Activated CD4-positive, CD25-positive, alpha-beta regulatory T cell treated with anti-CD3 and anti-CD28 coated beads, Interleukin-2, amount 50 U/mL, for 24 hours (primary cell): ENCODE data around the gene VASN.

Experiments used
- ATAC-seq, 2 donors: fragments of 150-1000 bp; cut with Tn5 transposase; one replicate each; pipeline ENCODE4 v1.10.0; 2021; ENCODE audit warnings: mild to moderate bottlenecking in 1 of 2, moderate library complexity in 1 of 2

The VASN gene

DNA sequence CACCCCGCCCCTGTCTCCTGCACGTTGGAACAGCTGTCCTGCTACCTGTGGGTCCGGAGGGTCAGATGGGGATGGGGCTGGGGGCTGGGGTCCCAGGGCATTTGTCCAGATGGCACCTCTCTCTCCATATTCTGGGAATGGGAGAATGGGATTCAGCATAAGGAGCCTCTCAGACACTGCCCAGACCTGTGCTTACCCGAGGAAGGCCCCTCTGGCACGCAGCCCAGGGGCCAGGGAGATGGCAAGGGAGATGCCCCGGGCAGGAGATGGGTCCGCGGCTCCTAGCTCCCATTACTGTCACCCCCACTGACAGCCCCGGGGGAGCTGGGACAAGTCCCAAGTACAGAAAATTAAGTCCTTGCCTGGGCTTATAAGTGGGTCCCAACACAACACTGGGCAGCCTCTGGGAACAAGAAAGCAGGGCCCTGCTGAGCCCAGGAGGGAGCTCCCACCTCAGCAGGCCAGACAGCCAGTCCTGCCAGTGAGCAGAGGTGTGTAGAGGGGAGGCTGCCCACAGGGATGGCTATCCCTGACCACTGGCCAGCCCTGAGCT, 1.8 kb downstream of the VASN start:
- ATAC-seq = no peak

DNA sequence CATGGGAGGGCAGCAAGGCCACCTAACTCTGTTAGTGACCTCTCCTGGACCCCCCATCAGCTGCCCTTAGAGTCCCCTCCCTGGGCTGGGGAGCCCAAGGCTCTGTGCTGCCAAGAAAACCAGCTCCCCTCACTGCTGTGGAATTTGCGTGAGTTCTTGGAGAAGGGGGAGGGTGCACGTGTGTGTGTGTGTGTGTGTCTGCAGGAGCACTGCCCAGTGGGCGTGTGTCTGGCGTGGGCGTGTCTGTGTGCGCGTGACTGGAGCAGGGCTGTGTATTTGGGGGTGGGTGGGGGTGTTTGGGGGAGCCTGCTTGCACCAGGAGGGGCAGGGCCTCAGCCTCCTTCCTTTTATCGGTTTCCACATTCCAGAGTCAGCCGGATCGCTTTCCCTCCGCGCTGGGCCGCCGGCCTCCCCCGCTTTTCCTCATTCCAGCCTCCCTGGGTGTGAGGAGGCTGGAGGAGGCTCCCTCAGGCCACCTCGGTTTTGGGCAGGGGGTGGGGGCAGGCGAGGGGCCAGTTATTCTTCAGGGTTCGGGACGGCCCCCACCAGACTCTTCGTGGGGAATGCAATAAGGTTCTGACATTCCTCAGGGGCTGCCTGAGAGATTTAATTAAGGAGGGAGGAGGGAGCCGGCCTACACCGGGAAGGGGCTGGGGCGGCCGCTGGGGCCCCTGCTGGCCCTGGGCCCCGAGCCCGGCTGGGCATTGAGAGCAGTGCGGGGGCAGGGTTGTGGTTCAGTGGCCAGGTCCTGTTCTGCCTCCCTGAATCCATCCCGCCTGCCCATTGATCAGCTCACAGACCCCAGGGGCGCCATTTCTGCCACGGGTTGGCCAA, 2.5 kb downstream of the VASN start:
- no peak for ATAC-seq

DNA sequence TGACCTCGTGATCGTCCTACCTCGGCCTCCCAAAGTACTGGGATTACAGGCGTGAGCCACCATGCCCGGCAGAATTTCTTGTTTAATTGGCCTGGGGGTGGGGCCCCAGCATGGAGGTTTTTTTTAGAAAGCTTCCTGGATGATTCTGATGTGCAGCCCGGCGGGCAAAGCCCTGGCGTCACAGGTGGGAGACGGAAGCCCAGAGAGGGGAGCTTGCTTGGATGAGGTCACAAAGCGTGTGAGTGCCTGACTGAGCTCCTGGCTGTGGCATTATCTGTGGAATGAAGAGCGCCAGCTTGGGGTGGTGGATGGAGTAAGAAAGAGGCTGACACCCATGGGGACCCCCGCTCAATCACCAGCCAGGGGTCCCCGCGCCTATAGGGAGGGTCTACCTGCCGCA, 4.1 kb downstream of the VASN start:
- ATAC-seq = no peak

DNA sequence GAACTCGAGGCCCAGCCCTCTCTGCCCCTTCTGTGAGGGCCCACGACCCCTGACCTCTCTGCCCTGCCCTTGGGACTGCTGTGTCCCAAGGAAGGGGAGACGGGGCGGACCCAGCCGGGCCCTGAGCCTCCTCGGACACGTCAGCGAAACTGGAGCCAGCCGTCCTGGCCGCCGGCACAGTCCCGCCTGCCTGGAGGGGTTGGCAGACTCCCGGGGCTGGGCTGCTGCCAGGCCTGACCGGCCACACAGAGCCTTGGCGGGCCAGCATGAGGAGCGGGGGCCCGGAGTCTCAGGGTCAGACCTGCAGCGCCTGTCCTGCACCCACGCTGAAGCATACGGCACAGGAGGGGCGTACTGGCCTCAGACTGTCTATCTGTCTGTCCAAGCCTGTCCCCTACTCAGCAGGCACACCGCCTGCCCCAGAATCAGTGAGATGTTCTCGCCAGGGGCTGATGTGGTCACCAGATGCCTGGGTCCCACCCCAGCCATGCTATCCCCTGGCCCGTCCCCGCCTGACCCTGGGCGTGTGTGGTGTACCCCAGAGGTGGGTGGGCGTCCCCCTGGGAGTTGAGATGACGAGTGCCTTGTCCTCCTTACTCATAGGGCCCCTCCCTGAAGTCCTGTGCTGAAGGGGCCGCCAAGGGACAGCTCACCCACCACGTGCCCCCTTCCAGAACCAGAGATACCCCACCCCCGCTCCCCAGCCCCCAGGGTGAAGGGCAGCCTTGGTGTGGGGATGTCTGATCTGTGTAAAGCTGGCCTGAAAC, 4.7 kb downstream of the VASN start:
- no peak for ATAC-seq

DNA sequence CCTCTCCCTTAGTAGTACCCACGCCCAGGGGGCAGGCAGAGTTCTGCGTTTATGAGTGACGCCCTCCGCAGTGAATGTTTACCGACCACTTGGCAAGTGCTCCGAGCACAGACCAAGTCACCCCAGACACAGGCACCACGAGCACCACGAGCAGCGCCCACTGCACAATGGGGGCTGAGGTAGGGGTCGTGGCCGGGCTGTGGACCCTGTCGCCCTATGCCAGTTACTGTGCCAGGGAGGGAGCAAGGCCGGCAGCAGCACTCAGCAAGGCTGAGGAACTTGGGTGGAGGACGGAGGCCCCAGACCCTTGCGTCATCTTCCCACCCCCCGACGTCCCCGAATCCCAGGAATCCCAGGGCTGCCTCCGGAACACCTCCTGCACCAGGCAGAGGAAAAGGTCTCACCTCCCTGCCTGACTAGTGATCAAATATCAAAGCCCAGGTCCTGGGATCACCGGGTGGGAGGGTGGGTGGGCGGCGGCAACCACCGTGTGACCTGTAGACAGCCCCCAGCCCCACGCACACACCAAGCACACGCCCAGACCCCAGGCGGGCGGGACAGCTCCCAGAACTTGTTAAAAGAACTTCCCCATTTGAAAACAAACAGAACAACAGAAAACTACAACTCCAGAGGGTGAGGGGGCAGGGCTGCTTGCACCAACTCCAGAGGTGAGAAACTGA, 5.4 kb downstream of the VASN start:
- ATAC-seq = no peak

DNA sequence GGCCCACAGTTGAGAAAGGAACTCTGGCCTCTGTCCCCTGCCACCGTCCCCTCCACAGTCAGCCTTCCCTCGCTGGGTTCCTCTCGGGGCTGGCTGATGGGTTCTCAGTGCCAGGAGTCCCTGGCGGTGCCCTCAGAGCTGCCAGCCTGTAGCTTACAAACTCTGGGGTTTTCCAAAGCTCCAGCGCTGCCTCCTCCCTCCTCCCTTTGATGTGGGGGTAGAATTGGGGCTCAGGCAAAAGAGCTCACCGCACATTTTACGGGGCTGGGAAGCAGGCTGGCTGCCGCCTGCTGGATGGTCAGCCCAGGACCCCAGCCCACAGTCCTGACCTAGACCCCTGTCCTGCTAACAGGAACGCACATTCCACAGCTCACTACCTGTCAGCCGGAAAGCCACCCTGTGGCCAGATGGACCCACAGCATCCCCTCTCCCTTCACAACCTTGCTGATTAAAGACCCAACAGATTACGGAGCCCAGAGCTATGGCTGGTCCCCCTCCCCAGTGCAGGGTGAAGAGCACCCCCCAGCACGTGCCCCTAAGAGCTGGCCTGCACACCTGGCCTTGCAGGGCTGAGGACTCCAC, 6.0 kb downstream of the VASN start:
- ATAC-seq = no peak

DNA sequence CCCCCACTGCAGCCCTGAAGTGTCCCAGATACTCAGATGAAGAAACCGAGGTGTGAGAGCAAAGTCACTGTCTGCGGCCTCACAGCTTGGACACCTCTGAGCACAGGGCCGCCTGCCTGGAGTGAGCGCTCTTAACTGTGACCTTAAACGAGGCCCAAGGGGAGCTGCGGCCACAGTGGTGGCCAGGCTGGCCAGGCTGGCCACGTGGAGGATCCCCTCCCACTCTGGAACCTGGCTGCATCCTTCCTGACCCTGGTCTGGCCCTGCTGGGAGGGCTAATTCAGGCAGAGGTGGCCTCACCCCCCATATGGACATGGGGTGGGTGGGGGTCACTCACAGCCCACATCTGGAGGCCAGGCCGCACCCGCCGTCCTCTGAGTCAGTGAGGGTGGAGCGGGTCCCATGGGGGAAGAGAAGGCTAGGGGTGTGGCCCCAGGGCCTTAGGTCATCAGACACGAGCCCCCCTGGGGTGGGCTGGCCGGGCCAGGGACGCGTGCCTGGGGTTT, 6.6 kb downstream of the VASN start:
- no peak for ATAC-seq

DNA sequence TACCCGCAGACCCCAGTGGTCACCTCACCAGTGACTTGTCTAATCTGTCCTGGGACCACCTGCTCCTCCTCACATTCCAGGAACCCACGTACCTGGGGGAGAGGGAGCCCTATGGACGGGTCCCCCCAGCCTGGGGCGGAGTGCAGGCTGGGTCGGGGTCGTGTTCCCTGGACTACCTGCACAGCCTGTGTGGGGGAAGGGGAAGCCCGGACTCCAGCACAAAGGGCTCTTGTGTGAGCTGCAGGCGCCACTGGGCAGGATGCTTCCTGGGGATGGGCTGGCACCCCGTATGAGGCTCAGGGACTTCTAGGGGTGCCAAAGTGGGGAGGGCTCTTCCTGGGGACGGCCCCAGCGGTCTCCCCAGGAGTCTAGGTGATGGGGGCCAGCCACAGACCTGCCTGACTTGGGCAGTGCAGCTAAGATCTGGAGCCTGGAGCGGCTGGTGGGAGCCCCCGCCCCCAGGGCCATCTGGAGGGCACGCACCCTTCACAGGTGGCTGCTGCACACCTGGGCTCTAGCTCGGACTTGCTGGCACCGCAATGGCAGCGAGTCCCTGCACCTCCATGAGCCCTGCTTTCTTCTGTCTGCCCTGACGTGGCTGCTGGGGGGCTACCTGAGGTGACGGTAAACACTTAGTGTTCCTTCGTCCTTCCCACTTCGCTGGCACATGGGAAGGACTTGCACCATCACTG, 7.5 kb downstream of the VASN start:
- ATAC-seq = no peak

DNA sequence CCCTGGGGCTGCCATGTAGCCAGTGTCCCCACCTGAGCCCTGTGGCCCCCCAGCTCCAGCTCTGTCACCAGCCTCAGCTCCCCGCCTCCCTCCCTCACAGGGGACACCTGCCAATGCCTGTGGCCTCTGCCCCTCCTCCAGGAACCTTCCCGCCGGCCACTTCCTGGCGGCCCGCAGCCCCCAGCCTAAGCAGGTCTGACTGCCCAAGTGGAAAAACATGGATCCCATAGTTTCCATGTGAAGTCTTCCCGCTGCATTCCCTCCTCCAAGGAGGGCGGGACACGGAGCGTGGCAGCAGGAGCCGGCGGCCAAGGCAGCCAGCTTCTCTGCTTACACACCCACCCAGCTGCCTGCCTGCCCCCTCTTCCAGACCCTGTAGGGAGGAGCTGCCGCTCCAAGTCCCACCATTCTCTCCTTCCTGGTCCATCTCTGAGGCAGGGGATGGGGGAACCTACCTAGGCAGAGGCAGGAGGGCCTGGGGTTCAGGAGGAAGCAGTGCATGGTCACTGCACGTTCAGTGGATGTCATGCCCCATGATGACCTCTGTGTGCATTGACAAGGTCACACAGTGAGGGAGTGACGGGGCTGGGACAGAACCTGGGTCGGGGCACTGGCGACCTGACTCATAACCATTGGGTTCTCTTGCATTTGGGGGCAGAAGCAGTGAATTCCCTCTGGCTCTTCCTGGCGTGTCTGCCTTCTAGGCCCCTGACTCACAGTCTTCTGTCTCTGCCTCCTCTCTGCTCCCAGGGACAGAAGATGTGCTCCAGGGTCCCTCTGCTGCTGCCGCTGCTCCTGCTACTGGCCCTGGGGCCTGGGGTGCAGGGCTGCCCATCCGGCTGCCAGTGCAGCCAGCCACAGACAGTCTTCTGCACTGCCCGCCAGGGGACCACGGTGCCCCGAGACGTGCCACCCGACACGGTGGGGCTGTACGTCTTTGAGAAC, 8.7 kb downstream of the VASN start:
- no peak for ATAC-seq

DNA sequence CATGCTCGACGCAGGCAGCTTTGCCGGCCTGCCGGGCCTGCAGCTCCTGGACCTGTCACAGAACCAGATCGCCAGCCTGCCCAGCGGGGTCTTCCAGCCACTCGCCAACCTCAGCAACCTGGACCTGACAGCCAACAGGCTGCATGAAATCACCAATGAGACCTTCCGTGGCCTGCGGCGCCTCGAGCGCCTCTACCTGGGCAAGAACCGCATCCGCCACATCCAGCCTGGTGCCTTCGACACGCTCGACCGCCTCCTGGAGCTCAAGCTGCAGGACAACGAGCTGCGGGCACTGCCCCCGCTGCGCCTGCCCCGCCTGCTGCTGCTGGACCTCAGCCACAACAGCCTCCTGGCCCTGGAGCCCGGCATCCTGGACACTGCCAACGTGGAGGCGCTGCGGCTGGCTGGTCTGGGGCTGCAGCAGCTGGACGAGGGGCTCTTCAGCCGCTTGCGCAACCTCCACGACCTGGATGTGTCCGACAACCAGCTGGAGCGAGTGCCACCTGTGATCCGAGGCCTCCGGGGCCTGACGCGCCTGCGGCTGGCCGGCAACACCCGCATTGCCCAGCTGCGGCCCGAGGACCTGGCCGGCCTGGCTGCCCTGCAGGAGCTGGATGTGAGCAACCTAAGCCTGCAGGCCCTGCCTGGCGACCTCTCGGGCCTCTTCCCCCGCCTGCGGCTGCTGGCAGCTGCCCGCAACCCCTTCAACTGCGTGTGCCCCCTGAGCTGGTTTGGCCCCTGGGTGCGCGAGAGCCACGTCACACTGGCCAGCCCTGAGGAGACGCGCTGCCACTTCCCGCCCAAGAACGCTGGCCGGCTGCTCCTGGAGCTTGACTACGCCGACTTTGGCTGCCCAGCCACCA, 9.7 kb downstream of the VASN start:
- no peak for ATAC-seq

DNA sequence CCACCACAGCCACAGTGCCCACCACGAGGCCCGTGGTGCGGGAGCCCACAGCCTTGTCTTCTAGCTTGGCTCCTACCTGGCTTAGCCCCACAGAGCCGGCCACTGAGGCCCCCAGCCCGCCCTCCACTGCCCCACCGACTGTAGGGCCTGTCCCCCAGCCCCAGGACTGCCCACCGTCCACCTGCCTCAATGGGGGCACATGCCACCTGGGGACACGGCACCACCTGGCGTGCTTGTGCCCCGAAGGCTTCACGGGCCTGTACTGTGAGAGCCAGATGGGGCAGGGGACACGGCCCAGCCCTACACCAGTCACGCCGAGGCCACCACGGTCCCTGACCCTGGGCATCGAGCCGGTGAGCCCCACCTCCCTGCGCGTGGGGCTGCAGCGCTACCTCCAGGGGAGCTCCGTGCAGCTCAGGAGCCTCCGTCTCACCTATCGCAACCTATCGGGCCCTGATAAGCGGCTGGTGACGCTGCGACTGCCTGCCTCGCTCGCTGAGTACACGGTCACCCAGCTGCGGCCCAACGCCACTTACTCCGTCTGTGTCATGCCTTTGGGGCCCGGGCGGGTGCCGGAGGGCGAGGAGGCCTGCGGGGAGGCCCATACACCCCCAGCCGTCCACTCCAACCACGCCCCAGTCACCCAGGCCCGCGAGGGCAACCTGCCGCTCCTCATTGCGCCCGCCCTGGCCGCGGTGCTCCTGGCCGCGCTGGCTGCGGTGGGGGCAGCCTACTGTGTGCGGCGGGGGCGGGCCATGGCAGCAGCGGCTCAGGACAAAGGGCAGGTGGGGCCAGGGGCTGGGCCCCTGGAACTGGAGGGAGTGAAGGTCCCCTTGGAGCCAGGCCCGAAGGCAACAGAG, 10.5 kb downstream of the VASN start:
- ATAC-seq = no peak

DNA sequence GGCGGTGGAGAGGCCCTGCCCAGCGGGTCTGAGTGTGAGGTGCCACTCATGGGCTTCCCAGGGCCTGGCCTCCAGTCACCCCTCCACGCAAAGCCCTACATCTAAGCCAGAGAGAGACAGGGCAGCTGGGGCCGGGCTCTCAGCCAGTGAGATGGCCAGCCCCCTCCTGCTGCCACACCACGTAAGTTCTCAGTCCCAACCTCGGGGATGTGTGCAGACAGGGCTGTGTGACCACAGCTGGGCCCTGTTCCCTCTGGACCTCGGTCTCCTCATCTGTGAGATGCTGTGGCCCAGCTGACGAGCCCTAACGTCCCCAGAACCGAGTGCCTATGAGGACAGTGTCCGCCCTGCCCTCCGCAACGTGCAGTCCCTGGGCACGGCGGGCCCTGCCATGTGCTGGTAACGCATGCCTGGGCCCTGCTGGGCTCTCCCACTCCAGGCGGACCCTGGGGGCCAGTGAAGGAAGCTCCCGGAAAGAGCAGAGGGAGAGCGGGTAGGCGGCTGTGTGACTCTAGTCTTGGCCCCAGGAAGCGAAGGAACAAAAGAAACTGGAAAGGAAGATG, 11.2 kb downstream of the VASN start:
- ATAC-seq = no peak

DNA sequence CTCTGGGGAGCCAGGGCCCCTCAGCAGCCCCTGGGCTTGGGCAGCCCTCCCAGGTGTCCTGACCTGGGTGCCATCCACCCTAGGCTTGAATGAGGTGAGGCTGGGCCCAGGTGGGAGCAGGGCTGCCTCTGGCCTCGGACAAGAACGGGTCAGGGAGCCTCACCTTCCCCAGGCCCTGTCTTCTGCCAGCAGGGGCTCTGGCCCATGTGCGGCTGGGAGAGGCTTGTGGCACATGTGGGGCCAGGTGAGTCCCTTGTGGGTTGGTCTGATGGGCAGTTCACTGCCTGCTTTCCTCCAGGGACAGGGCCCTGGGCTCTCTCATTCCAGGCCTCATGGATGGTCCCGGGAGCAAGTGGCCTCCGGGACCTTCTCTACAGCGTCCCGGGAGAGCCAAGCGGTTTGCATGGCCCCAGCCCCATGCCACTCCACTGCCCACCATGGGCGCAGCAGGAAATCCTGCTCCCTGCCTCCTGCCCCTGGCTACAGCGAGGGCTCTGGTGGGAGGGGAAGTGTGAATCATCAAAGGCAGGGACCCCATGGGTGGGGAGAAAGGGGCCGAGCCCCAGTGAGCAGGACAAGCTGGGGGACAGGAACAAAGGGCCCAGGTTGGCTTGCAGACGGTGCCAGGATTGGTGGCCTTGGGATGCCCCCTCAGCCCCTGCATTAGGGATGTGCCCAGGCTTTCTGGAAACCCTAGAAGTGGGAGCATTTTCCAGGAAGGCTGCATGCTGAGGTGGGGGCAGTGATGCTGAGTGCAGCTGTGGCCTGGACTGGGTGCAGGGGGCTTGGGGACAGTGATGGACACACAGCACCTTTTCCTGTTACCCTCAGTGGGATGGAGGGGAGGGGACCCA, 12.2 kb downstream of the VASN start:
- no peak for ATAC-seq

DNA sequence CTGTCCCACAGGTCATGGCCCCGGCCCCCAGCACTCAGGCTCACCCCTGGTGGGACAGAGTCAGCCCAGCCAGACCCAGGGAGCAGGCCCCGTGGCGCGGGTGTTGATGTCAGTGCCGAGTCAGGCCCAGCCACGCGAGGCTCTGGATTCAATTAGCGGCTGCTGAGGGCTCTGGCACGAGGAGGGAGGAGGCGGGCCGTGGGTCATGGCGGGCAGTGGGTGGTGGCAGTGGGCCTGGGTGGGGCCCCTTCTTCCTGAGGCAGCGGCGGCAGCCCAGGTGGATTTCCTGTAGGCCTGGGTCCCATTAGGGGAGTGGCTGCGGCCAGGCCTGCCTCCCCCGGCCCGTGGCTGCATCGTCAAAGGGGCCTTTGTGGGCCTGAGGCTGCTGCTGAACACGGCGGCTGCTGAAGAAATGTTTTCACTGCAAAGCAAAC, 12.9 kb downstream of the VASN start:
- no peak for ATAC-seq

DNA sequence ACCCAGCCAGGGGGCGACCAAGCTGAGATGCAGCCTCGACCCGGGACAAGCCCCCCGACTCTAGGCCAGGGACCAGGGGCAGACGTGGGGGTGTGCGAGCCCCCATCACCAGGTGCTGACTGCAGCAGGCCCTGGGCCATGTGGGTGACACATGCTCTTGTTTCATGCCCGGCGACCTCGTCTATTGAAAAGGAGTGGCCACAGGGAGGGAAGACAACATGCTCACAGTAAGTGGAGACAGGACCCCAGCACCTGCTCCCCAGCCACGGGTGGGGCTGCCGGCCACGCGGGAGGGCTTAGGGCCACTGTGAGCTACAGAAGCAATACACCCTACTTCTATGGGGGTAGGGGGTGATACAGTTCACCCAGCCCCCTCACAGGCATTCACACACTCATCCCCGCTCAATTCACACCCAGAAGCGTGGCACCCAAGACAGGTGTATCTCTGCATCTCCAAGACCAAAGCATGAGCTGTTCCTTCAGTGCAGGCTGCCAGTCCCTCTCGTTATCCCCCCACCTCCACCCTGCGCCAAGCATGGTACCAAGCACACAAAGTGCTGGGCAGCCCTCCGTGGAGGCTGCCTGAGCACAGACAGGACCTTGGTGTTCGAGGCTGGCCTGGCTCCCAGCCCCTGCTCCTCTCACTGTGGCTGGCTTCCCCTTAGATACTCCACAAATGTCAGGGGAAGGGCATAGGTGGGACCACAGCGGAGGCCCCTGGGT, 13.6 kb downstream of the VASN start:
- ATAC-seq = no peak

DNA sequence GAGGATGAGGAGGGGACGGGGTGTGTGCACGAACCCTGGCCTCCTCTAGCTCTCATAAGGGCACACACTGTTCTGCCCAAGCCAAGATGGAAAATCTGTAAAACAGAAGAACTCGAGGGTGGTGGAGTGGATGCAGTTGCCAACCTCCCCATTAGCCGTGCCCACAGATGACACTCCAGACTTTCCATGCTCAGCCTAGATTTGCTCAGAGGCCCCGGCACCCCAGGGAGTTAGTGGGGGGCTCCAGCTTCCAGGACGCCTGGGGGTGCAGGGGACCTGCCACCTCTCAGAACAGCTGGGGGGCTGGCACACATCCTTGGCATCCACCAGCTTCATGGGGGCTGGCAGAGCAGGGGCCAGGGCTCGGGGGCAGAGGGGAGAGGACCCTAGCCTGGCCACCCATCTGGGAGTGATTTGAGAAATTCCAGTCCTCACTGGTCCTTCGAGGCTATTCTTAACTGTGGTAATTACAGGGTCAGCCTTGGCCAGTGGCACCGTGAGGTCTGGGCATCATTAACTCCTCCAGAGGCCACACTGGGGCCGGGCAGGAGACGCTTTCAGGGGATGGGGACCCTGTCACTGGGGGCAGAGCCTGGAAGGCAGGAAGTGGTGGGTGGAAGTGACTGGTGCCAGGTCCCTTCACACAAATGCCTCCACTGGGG, 14.3 kb downstream of the VASN start:
- no peak for ATAC-seq
